Measurements from ENCODE around the gene C16orf90.

The C16orf90 gene

GRCh38 chr16:3465911-3466584, 29.2 kb downstream of the C16orf90 start:
- no peak for DNase-seq (ENCODE audit: low spot score)

- DNase-seq (ENCODE audit: low spot score) = no peak
Observed at GRCh38 chr16:3465301-3465700, 30.0 kb downstream of the C16orf90 start.

DNA sequence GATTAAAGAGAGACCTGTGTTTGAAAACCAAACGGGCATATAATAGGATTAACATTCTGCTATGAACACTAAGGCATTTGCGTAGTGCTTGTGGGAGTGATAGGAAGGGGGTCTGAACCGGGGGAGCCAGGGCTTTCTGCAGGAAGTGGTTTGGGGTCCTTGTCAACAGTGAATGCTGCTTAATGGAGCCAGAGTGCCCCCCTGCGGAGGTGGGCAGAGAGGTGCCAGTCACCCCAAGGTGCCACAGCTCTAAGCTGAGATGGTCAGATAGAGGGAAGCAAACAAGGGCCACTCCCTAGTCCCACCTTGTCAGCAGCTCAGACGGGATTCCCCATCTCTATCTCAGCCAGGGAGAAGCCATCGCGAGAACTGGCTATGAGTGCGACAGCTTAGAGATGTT, 34.1 kb downstream of the C16orf90 start:
- no peak for DNase-seq (ENCODE audit: low spot score)

DNA sequence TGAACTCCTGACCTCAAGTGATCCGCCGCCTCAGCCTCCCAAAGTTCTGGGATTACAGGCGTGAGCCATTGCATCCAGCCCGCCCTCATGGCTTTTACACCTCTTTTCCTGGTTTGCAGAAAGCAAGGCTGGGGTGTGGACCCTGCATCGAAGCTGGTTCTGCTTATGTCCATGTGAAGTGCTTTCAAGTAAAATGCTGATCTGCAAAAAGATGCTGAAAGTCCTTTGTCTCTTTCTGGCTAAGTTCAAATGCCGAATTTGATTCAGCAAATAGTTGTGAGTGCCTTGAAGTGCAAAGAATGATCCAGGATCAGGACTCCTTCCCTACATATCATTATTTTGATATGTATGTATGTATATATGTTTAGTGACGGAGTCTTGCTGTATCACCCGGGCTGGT, 34.7 kb downstream of the C16orf90 start:
- no peak for DNase-seq (ENCODE audit: low spot score)

- DNase-seq (ENCODE audit: low spot score) = no peak
Observed at GRCh38 chr16:3460121-3460520, 35.2 kb downstream of the C16orf90 start.

DNA sequence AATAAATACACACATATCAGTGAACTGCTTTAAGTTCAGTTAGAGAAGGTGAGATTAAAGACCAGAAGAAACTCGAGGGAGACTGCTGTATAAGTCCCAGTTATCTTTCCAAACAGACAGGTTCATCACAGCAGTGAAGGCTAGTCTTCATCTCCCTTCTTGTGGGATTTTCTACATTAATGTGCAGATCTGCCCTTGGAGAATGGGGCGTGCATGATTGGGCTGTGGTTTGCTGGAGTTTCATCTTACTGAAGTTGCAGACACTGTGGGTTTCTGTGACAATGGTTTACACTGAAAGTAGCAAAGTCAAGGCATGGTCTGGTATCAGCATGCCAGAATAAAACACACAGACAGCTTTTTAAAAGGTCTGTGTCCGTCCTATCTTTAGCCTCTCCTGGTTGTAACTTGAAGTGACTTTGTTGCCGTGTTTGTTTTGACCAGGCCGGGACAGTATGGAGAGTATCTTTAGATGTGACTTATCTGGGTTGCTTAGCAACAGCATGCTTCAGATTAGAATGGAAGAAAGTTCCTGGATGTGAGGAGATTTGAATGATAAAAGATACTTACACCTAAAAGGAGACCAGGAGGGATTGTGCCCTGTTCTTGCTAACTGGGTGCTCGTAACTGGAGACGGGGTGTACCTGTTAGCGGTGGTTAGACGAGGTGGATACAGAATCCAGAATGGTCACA, 35.7 kb downstream of the C16orf90 start:
- DNase-seq (ENCODE audit: low spot score) = peak; percentile 48

GRCh38 chr16:3458852-3459361, 36.4 kb downstream of the C16orf90 start:
- DNase-seq (ENCODE audit: low spot score) = peak; percentile 31

GRCh38 chr16:3458278-3458851, 36.9 kb downstream of the C16orf90 start:
- peak; percentile 72 for DNase-seq (ENCODE audit: low spot score)

DNA sequence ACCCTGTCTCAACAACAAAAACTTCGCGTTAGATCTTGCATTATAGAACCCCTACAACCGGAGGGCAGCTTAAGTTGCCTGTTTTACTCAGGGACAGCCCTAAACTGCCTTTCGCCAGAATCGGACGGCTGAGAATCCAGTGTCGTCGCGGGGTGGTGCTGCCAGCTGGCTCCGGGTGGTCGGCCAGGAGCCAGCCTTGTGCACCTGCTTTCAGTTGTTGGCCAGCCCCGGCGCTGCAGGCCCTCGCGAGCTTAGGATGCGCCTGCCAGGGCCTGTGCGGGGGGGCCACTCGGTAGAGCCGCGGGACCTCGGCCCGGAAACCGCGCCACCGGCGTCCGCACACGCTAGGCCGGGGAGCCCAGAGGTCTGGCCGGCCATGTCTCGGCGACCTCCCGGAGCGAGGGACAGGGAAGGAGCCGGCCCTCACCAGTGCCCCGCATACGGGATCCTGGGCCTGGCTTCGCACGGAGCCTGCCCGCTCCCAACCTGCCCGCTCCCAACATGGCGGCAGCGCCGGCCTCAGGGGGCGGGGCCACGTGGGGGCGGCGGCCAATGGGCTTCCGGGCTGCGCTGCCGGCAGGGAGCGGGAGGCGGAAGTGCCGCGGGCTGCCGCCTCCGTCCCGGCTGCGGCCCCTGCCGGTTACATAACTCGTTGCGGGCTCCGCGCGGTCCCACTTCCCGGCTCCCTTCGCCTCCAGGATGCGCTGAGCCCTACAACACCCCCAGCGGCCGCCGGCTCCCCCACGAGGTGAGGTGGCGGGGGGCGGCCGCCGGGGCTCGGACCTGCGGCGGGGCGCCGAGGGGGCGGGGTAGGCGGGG, 37.6 kb downstream of the C16orf90 start:
- peak; percentile 99 for DNase-seq (ENCODE audit: low spot score)

GRCh38 chr16:3454631-3455147, 40.6 kb downstream of the C16orf90 start:
- DNase-seq (ENCODE audit: low spot score) = no peak

DNA sequence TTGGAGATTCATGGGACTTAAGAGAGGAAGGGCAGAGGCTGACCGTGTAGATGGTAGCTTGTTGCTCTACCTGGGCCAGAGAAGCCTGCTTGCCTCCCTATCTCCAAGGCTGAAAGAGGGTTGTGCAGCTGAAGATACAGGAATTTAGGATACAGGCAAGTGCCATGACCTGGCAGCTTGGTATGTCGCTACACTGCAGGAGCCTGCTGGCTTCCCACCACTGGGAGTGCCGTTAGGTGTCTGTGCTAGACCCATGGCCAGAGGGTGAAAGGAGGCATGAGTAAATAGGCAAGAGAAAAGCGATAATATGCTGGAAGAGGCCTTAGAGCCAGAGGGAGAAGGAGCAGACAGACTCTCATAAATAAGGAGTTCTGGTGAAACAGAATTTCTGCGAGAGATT, 41.2 kb downstream of the C16orf90 start:
- DNase-seq (ENCODE audit: low spot score) = no peak

DNA sequence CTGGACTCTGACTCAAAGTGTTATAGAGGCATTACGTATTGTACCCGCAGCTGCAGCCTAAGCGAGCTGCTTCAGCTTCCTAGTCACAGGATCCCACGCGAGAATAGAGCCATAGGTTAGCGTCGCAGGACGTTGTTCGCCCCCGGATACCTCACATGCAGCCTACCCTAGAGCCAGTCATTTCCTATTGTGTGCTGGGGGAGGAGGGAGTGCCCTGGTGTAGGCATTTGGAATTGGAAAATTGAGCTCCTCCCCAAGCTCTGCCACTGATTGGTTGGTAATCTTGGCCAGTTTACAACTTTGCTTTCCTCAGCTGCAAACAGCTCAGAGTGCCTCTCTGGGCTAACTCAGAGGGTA, 51.3 kb downstream of the C16orf90 start:
- DNase-seq (ENCODE audit: low spot score) = peak; percentile 53
